WTC11 (cell line): Measurements from ENCODE around the gene KLHDC3. TPM values are rescaled to one million over a fixed set of nuclear protein-coding genes. Genes with fewer than 3 reads are reported as not detected.

Source experiments
- ATAC-seq: fragments of 200-7000 bp; cut with Tn5 transposase; 2 replicates; pipeline ENCODE4 v1.10.0; 2021; ENCODE audit warnings: mild to moderate bottlenecking, moderate library complexity
- CTCF ChIA-PET: fragments of 300-600 bp; sonication (Branson Sonifier 250); formaldehyde crosslinking; loops from one replicate; lab custom pipeline; 2021; ENCODE audit warnings: antibody characterized with exemption; lab: Charles Lee
- POLR2A ChIA-PET: fragments of 350-600 bp; sonication (Branson Sonifier 250); formaldehyde crosslinking; loops from one replicate; lab custom pipeline; 2021; ENCODE audit warnings: antibody characterized with exemption; lab: Charles Lee
- DNase-seq: peaks from one replicate; pipeline ENCODE4 v3.0.0; 2021; ENCODE audit warnings: low spot score
- H3K27ac Mint-ChIP-seq: 2 replicates; pipeline ENCODE4 v1.8.0; 2021; ENCODE audit warnings: mixed read lengths
- H3K27me3 Mint-ChIP-seq: 2 replicates; pipeline ENCODE4 v1.8.0; 2021; ENCODE audit warnings: low read depth, mild to moderate bottlenecking, moderate library complexity, mixed read lengths
- H3K36me3 Mint-ChIP-seq: 2 replicates; pipeline ENCODE4 v1.8.0; 2021; ENCODE audit warnings: mixed read lengths
- H3K4me1 Mint-ChIP-seq: 2 replicates; pipeline ENCODE4 v1.8.0; 2022; ENCODE audit warnings: mixed read lengths
- H3K4me3 Mint-ChIP-seq: 2 replicates; pipeline ENCODE4 v1.8.0; 2021; ENCODE audit warnings: mild to moderate bottlenecking, moderate library complexity, mixed read lengths
- H3K9me3 Mint-ChIP-seq: 2 replicates; pipeline ENCODE4 v1.8.0; 2021; ENCODE audit warnings: mixed read lengths
- ATF1 ChIP-seq: sonication (generic); formaldehyde crosslinking; IDR thresholded peaks from 2 replicates; pipeline ENCODE4 v1.8.1; 2023; ENCODE audit warnings: mild to moderate bottlenecking, moderate library complexity, missing genetic modification reagents
- CDX4 ChIP-seq: fragments of 250-450 bp; sonication (Bioruptor Pico); IDR thresholded peaks from 2 replicates; pipeline ENCODE4 v1.9.0; 2021; ENCODE audit warnings: moderate library complexity, mild to moderate bottlenecking, inconsistent platforms, borderline replicate concordance
- ELF4 ChIP-seq: sonication (generic); formaldehyde crosslinking; IDR thresholded peaks from 2 replicates; pipeline ENCODE4 v1.8.1; 2022; ENCODE audit warnings: low read depth, mild to moderate bottlenecking, moderate library complexity, missing genetic modification reagents
- EMX1 ChIP-seq: fragments of 250-450 bp; sonication (Bioruptor Pico); IDR thresholded peaks from 2 replicates; pipeline ENCODE4 v1.8.0; 2021; ENCODE audit warnings: mild to moderate bottlenecking
- ESRRA ChIP-seq: sonication (generic); formaldehyde crosslinking; IDR thresholded peaks from 2 replicates; pipeline ENCODE4 v1.8.1; 2022; ENCODE audit warnings: mild to moderate bottlenecking, missing genetic modification reagents, borderline replicate concordance
- GTF2I ChIP-seq: fragments of 250-450 bp; sonication (Bioruptor Pico); conservative IDR thresholded peaks from 2 replicates; pipeline ENCODE4 v1.4.0; 2021; ENCODE audit warnings: mild to moderate bottlenecking
- HMGXB4 ChIP-seq: sonication (generic); formaldehyde crosslinking; IDR thresholded peaks from 2 replicates; pipeline ENCODE4 v1.8.1; 2023; ENCODE audit warnings: mild to moderate bottlenecking, moderate library complexity, missing genetic modification reagents
- IRF2 ChIP-seq: sonication (generic); formaldehyde crosslinking; IDR thresholded peaks from 2 replicates; pipeline ENCODE4 v1.8.0; 2022; ENCODE audit warnings: low read depth, missing genetic modification reagents, borderline replicate concordance
- MLX ChIP-seq: sonication (generic); formaldehyde crosslinking; IDR thresholded peaks from 2 replicates; pipeline ENCODE4 v1.8.1; 2023; ENCODE audit warnings: mild to moderate bottlenecking, missing genetic modification reagents, moderate library complexity
- MXD4 ChIP-seq: fragments of 250-450 bp; sonication (Bioruptor Pico); IDR thresholded peaks from 2 replicates; pipeline ENCODE4 v1.8.0; 2021; ENCODE audit warnings: mild to moderate bottlenecking, moderate library complexity, borderline replicate concordance
- RELA ChIP-seq: sonication (generic); formaldehyde crosslinking; IDR thresholded peaks from 2 replicates; pipeline ENCODE4 v1.8.1; 2022; ENCODE audit warnings: missing genetic modification reagents, mild to moderate bottlenecking, borderline replicate concordance
- SOX15 ChIP-seq: fragments of 250-450 bp; sonication (Bioruptor Pico); IDR thresholded peaks from 2 replicates; pipeline ENCODE4 v1.9.0; 2021; ENCODE audit warnings: mild to moderate bottlenecking
- TCF7 ChIP-seq: sonication (generic); formaldehyde crosslinking; IDR thresholded peaks from 2 replicates; pipeline ENCODE4 v1.8.0; 2022; ENCODE audit warnings: mild to moderate bottlenecking, low read depth, missing genetic modification reagents, moderate library complexity
- ZNF138 ChIP-seq: sonication (generic); formaldehyde crosslinking; conservative IDR thresholded peaks from 2 replicates; pipeline ENCODE4 v1.8.1; 2022; ENCODE audit warnings: mild to moderate bottlenecking, moderate library complexity, missing genetic modification reagents
- total RNA-seq: library from RNA; stranded (reverse); gene quantifications from 3 replicates; pipeline ENCODE4 v1.2.3, GENCODE V29; 2021
- TF ChIP-seq, protein P1 (sequence below): fragments of 200-600 bp; IDR thresholded peaks from 2 replicates; pipeline ENCODE4 v1.8.0; 2022; ENCODE audit warnings: antibody characterized with exemption
- TF ChIP-seq, protein P2 (sequence below): fragments of 250-450 bp; sonication (Bioruptor Pico); conservative IDR thresholded peaks from 2 replicates; pipeline ENCODE4 v1.9.0; 2021; ENCODE audit warnings: mild to moderate bottlenecking
- TF ChIP-seq, protein P3 (sequence below): fragments of 250-450 bp; sonication (Bioruptor Pico); IDR thresholded peaks from 2 replicates; pipeline ENCODE4 v1.9.0; 2021; ENCODE audit warnings: mild to moderate bottlenecking
- TF ChIP-seq, protein P4 (sequence below): sonication (generic); formaldehyde crosslinking; IDR thresholded peaks from 2 replicates; pipeline ENCODE4 v1.8.0; 2022; ENCODE audit warnings: mild to moderate bottlenecking, missing genetic modification reagents
- TF ChIP-seq, protein P5 (sequence below): sonication (generic); formaldehyde crosslinking; conservative IDR thresholded peaks from 2 replicates; pipeline ENCODE4 v1.8.1; 2023; ENCODE audit warnings: mild to moderate bottlenecking, low read depth, missing genetic modification reagents, moderate library complexity
- TF ChIP-seq, protein P6 (sequence below): fragments of 250-450 bp; sonication (Bioruptor Pico); IDR thresholded peaks from 2 replicates; pipeline ENCODE4 v1.9.0; 2021; ENCODE audit warnings: mild to moderate bottlenecking

KLHDC3 gene
- total RNA-seq, 1 experiment from 2014 or later, result 172 TPM

GRCh38 chr6:43026365-43026764 lies 12.3 kb downstream of the KLHDC3 start:
- TF ChIP-seq EMX1 (no peak), TCF7 (CRISPR knock-in tag) (no peak), SOX15 (CRISPR knock-in tag) (no peak), MLX (no peak), HMGXB4 (CRISPR knock-in tag) (no peak), ATF1 (CRISPR knock-in tag) (no peak), IRF2 (CRISPR knock-in tag) (no peak), MXD4 (no peak), RELA (no peak), GTF2I (CRISPR knock-in tag) (no peak), ESRRA (CRISPR knock-in tag) (no peak), ELF4 (CRISPR knock-in tag) (no peak), CDX4 (CRISPR knock-in tag) (no peak), ZNF138 (CRISPR knock-in tag) (no peak)
- TF ChIP-seq, protein P1, sequence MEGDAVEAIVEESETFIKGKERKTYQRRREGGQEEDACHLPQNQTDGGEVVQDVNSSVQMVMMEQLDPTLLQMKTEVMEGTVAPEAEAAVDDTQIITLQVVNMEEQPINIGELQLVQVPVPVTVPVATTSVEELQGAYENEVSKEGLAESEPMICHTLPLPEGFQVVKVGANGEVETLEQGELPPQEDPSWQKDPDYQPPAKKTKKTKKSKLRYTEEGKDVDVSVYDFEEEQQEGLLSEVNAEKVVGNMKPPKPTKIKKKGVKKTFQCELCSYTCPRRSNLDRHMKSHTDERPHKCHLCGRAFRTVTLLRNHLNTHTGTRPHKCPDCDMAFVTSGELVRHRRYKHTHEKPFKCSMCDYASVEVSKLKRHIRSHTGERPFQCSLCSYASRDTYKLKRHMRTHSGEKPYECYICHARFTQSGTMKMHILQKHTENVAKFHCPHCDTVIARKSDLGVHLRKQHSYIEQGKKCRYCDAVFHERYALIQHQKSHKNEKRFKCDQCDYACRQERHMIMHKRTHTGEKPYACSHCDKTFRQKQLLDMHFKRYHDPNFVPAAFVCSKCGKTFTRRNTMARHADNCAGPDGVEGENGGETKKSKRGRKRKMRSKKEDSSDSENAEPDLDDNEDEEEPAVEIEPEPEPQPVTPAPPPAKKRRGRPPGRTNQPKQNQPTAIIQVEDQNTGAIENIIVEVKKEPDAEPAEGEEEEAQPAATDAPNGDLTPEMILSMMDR, result no peak
- TF ChIP-seq, protein P2, sequence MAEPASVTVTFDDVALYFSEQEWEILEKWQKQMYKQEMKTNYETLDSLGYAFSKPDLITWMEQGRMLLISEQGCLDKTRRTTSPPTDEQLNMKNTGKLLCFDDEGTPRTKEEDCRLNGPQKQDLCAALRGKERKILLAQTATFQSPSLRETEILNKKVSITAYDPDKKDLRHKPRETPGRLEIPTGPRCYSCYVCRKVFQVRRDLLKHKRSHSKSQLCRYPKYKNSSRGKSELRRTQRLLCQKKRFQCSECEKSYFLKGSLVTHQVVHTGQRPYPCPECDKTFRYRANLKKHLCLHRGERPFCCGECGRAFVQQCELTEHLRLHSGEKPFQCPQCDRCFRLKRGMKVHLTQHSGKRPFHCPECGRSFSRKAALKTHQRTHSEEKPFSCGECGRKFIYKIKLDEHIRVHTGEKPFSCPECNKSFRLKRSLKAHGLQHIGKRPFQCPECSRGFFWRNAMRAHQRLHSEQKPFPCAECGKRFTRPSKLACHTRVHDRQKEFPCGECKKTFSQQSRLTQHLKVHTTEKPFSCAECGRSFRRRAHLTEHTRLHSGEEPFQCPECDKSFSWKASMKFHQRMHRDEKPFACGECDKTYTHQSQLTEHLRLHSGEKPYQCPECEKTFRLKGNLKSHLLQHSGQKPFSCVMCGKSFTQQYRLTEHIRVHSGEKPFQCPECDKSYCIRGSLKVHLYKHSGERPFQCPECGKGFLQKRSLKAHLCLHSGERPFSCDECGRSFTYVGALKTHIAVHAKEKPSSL (CRISPR knock-in tag), result no peak
- TF ChIP-seq, protein P3, sequence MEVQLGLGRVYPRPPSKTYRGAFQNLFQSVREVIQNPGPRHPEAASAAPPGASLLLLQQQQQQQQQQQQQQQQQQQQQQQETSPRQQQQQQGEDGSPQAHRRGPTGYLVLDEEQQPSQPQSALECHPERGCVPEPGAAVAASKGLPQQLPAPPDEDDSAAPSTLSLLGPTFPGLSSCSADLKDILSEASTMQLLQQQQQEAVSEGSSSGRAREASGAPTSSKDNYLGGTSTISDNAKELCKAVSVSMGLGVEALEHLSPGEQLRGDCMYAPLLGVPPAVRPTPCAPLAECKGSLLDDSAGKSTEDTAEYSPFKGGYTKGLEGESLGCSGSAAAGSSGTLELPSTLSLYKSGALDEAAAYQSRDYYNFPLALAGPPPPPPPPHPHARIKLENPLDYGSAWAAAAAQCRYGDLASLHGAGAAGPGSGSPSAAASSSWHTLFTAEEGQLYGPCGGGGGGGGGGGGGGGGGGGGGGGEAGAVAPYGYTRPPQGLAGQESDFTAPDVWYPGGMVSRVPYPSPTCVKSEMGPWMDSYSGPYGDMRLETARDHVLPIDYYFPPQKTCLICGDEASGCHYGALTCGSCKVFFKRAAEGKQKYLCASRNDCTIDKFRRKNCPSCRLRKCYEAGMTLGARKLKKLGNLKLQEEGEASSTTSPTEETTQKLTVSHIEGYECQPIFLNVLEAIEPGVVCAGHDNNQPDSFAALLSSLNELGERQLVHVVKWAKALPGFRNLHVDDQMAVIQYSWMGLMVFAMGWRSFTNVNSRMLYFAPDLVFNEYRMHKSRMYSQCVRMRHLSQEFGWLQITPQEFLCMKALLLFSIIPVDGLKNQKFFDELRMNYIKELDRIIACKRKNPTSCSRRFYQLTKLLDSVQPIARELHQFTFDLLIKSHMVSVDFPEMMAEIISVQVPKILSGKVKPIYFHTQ, result no peak
- TF ChIP-seq, protein P4, sequence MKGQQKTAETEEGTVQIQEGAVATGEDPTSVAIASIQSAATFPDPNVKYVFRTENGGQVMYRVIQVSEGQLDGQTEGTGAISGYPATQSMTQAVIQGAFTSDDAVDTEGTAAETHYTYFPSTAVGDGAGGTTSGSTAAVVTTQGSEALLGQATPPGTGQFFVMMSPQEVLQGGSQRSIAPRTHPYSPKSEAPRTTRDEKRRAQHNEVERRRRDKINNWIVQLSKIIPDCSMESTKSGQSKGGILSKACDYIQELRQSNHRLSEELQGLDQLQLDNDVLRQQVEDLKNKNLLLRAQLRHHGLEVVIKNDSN (CRISPR knock-in tag), result no peak
- TF ChIP-seq, protein P5, sequence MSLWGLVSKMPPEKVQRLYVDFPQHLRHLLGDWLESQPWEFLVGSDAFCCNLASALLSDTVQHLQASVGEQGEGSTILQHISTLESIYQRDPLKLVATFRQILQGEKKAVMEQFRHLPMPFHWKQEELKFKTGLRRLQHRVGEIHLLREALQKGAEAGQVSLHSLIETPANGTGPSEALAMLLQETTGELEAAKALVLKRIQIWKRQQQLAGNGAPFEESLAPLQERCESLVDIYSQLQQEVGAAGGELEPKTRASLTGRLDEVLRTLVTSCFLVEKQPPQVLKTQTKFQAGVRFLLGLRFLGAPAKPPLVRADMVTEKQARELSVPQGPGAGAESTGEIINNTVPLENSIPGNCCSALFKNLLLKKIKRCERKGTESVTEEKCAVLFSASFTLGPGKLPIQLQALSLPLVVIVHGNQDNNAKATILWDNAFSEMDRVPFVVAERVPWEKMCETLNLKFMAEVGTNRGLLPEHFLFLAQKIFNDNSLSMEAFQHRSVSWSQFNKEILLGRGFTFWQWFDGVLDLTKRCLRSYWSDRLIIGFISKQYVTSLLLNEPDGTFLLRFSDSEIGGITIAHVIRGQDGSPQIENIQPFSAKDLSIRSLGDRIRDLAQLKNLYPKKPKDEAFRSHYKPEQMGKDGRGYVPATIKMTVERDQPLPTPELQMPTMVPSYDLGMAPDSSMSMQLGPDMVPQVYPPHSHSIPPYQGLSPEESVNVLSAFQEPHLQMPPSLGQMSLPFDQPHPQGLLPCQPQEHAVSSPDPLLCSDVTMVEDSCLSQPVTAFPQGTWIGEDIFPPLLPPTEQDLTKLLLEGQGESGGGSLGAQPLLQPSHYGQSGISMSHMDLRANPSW (CRISPR knock-in tag), result no peak
- TF ChIP-seq, protein P6, sequence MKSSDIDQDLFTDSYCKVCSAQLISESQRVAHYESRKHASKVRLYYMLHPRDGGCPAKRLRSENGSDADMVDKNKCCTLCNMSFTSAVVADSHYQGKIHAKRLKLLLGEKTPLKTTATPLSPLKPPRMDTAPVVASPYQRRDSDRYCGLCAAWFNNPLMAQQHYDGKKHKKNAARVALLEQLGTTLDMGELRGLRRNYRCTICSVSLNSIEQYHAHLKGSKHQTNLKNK (CRISPR knock-in tag), result no peak
- Mint-ChIP-seq H3K27ac (no peak overlapping the region), H3K36me3 (peaks cover 64% of the 10 kb centered on the region), H3K4me3 (no peak overlapping the region), H3K4me1 (no peaks in the 10 kb centered on the region), H3K9me3 (no peaks in the 10 kb centered on the region), H3K27me3 (no peaks in the 10 kb centered on the region)
- no peak for DNase-seq
- POLR2A ChIA-PET, result interaction anchor here (0.6 kb wide), 1 partner anchor 1065 kb away, joined by 3 read pairs; no protein-coding TSS in a partner anchor
- CTCF ChIA-PET, result no interaction called here
- ATAC-seq, result no peak
